HEK293T (cell line): ENCODE results near the gene SLC2A13.

Experiments used
- CTCF ChIA-PET: fragments of 350-600 bp; formaldehyde crosslinking; extraction: SDS; loops from one replicate; lab custom pipeline; 2021; ENCODE audit warnings: antibody characterized with exemption, inconsistent platforms; lab: Yijun Ruan, JAX
- POLR2A ChIA-PET: fragments of 350-600 bp; formaldehyde crosslinking; extraction: SDS; loops from one replicate; lab custom pipeline; 2020; ENCODE audit warnings: antibody characterized with exemption, inconsistent platforms; lab: Yijun Ruan, JAX
- DNase-seq: peaks from one replicate; pipeline ENCODE4 v3.0.0; 2012; ENCODE audit warnings: mixed read lengths; ENCODE audit errors: extremely low spot score
- ARNT ChIP-seq: fragments of 450-650 bp; IDR thresholded peaks from 2 replicates; pipeline ENCODE4 v1.6.1; 2017; ENCODE audit warnings: mild to moderate bottlenecking
- BHLHE40 ChIP-seq: fragments of 450-650 bp; IDR thresholded peaks from 2 replicates; pipeline ENCODE4 v1.6.1; 2016; ENCODE audit warnings: mild to moderate bottlenecking, moderate library complexity, borderline replicate concordance
- CTBP1 ChIP-seq: fragments of 450-650 bp; IDR thresholded peaks from 2 replicates; pipeline ENCODE4 v1.6.1; 2016; ENCODE audit warnings: borderline replicate concordance
- ELF4 ChIP-seq: fragments of 450-650 bp; IDR thresholded peaks from 2 replicates; pipeline ENCODE4 v1.6.1; 2017; ENCODE audit warnings: antibody characterized with exemption
- FOXA1 ChIP-seq: fragments of 450-650 bp; IDR thresholded peaks from 2 replicates; pipeline ENCODE4 v1.6.1; 2016; ENCODE audit warnings: mild to moderate bottlenecking
- FOXK2 ChIP-seq: fragments of 450-650 bp; IDR thresholded peaks from 2 replicates; pipeline ENCODE4 v1.6.1; 2016; ENCODE audit warnings: mild to moderate bottlenecking
- FOXM1 ChIP-seq: fragments of 450-650 bp; IDR thresholded peaks from 2 replicates; pipeline ENCODE4 v1.6.1; 2017; ENCODE audit warnings: mild to moderate bottlenecking, borderline replicate concordance
- HDGF ChIP-seq: fragments of 450-650 bp; IDR thresholded peaks from 2 replicates; pipeline ENCODE4 v1.6.1; 2017; ENCODE audit warnings: antibody characterized with exemption, borderline replicate concordance
- L3MBTL2 ChIP-seq: fragments of 450-650 bp; conservative IDR thresholded peaks from 2 replicates; pipeline ENCODE4 v1.6.1; 2016; ENCODE audit warnings: mild to moderate bottlenecking
- LEF1 ChIP-seq: fragments of 450-650 bp; IDR thresholded peaks from 2 replicates; pipeline ENCODE4 v1.6.1; 2017; ENCODE audit warnings: mild to moderate bottlenecking, borderline replicate concordance
- NFRKB ChIP-seq: fragments of 450-650 bp; IDR thresholded peaks from 2 replicates; pipeline ENCODE4 v1.6.1; 2016; ENCODE audit warnings: mild to moderate bottlenecking, moderate library complexity
- PKNOX1 ChIP-seq: fragments of 450-650 bp; IDR thresholded peaks from 2 replicates; pipeline ENCODE4 v1.6.1; 2016
- SP1 ChIP-seq: fragments of 450-650 bp; IDR thresholded peaks from 2 replicates; pipeline ENCODE4 v1.6.1; 2017
- SUZ12 ChIP-seq: fragments of 450-650 bp; IDR thresholded peaks from 2 replicates; pipeline ENCODE4 v1.6.1; 2016; ENCODE audit warnings: mild to moderate bottlenecking
- TARDBP ChIP-seq: fragments of 450-650 bp; IDR thresholded peaks from 2 replicates; pipeline ENCODE4 v1.6.1; 2016
- ZNF384 ChIP-seq: fragments of 450-650 bp; IDR thresholded peaks from 2 replicates; pipeline ENCODE4 v1.6.1; 2016

SLC2A13 gene

GRCh38 chr12:39886106-39886505 lies 219.8 kb downstream of the SLC2A13 start:
- ChIA-PET CTCF (no interaction called here), POLR2A (no interaction called here)
- no peak for DNase-seq
- TF ChIP-seq FOXA1 (no peak), TARDBP (no peak), HDGF (no peak), ARNT (no peak), FOXK2 (no peak), L3MBTL2 (no peak), PKNOX1 (no peak), ELF4 (no peak), CTBP1 (no peak), SUZ12 (no peak), BHLHE40 (no peak), SP1 (no peak), FOXM1 (no peak), LEF1 (no peak), ZNF384 (no peak), NFRKB (no peak)

GRCh38 chr12:39884616-39885125 lies 221.2 kb downstream of the SLC2A13 start:
- no peak for TF ChIP-seq FOXK2
- no peak for TF ChIP-seq PKNOX1
- no peak for TF ChIP-seq ELF4
- TF ChIP-seq NFRKB: no peak
- no peak for TF ChIP-seq L3MBTL2
- ChIA-PET CTCF (no interaction called here), POLR2A (no interaction called here)
- DNase-seq: no peak

GRCh38 chr12:39883411-39883810 lies 222.5 kb downstream of the SLC2A13 start:
- CTCF ChIA-PET: no interaction called here
- TF ChIP-seq ZNF384: no peak
- no peak for TF ChIP-seq TARDBP
- TF ChIP-seq PKNOX1: no peak
- TF ChIP-seq SUZ12: no peak
- TF ChIP-seq BHLHE40: no peak
- no peak for TF ChIP-seq L3MBTL2
- POLR2A ChIA-PET: no interaction called here
- DNase-seq: no peak

GRCh38 chr12:39878753-39879152 lies 227.1 kb downstream of the SLC2A13 start:
- no peak for TF ChIP-seq L3MBTL2
- no peak for TF ChIP-seq ARNT
- no peak for TF ChIP-seq FOXM1
- TF ChIP-seq CTBP1: no peak
- TF ChIP-seq TARDBP: no peak
- no peak for TF ChIP-seq SP1
- TF ChIP-seq SUZ12: no peak
- ChIA-PET POLR2A (no interaction called here), CTCF (no interaction called here)
- DNase-seq: no peak

GRCh38 chr12:39875721-39876120 lies 230.2 kb downstream of the SLC2A13 start:
- no peak for DNase-seq
- ChIA-PET POLR2A (no interaction called here), CTCF (no interaction called here)
- TF ChIP-seq PKNOX1 (peak; percentile 22; the same call in 1 of the 2 replicates), FOXK2 (no peak), FOXM1 (no peak)

GRCh38 chr12:39874785-39875184 lies 231.1 kb downstream of the SLC2A13 start:
- no peak for DNase-seq
- TF ChIP-seq TARDBP: no peak
- ChIA-PET POLR2A (no interaction called here), CTCF (no interaction called here)

GRCh38 chr12:39873065-39873464 lies 232.8 kb downstream of the SLC2A13 start:
- TF ChIP-seq NFRKB (no peak), FOXK2 (no peak), BHLHE40 (no peak), ARNT (no peak), LEF1 (no peak), ZNF384 (no peak), CTBP1 (no peak), SUZ12 (no peak)
- ChIA-PET POLR2A (no interaction called here), CTCF (no interaction called here)
- DNase-seq: no peak
